GM12878 (cell line): ENCODE data around the gene GABBR2. TPM values are rescaled to one million over a fixed set of nuclear protein-coding genes. Genes with fewer than 3 reads are reported as not detected.

Experiments used
- ATAC-seq: fragments of 200-7000 bp; cut with Tn5 transposase; 3 replicates; pipeline ENCODE4 v1.9.1; 2020; ENCODE audit warnings: mild to moderate bottlenecking, moderate library complexity
- BruUV-seq: library from RNA; stranded (reverse); fragments of 400-500 nt; replicated peaks from 2 replicates; lab custom pipeline; 2021; lab: Mats Ljungman, UMichigan
- CTCF ChIA-PET: fragments of 300-600 bp; sonication (Branson Sonifier 250); formaldehyde crosslinking; extraction: SDS; loops from one replicate; lab custom pipeline; 2021; ENCODE audit warnings: inconsistent platforms; lab: Yijun Ruan, JAX
- POLR2A ChIA-PET: fragments of 350-600 bp; formaldehyde crosslinking; extraction: SDS; loops from one replicate; lab custom pipeline; 2021; ENCODE audit warnings: inconsistent platforms; lab: Charles Lee
- RAD21 ChIA-PET: fragments of 300-600 bp; sonication (Branson Sonifier 250); formaldehyde crosslinking; loops from one replicate; lab custom pipeline; 2023; ENCODE audit warnings: antibody characterized with exemption; ENCODE audit not compliant: unreplicated experiment; lab: Charles Lee
- SMC1A ChIA-PET: fragments of 300-600 bp; sonication (Branson Sonifier 250); formaldehyde crosslinking; loops from one replicate; lab custom pipeline; 2023; ENCODE audit not compliant: unreplicated experiment, uncharacterized antibody; lab: Charles Lee
- DNase-seq: peaks from one replicate; pipeline ENCODE4 v3.0.0-alpha.2; 2011; ENCODE audit warnings: low read depth, low spot score
- FAIRE-seq: peaks from 3 replicates; lab custom pipeline; 2011; peaks lifted over from hg19 to GRCh38; lab: Jason Lieb, UNC
- H2AFZ ChIP-seq: 2 replicates; pipeline ENCODE4 v1.6.0; 2011; ENCODE audit warnings: low read depth, low read length, control low read depth; ENCODE audit not compliant: control insufficient read depth
- H3K27ac ChIP-seq: 2 replicates; pipeline ENCODE4 v1.5.1; 2011; ENCODE audit warnings: control low read depth; ENCODE audit not compliant: control insufficient read depth, insufficient read depth
- H3K27me3 ChIP-seq, 2 experiments: replicated peaks in 1 of 2; 2 replicates each; pipeline versions ENCODE4 v1.6.0 to v1.6.1; 2011; ENCODE audit warnings: low read length in 1 of 2; ENCODE audit not compliant: control insufficient read depth in 2 of 2, insufficient read depth in 2 of 2
- H3K36me3 ChIP-seq, 2 experiments: 2 replicates each; pipeline ENCODE4 v1.5.1; 2011; ENCODE audit warnings: low read length in 1 of 2; ENCODE audit not compliant: control insufficient read depth in 2 of 2, insufficient read depth in 2 of 2
- H3K4me1 ChIP-seq: 2 replicates; pipeline ENCODE4 v1.6.1; 2011; ENCODE audit warnings: mild to moderate bottlenecking, low read length, moderate library complexity, mixed read lengths; ENCODE audit not compliant: control insufficient read depth, insufficient read depth
- H3K4me2 ChIP-seq: 2 replicates; pipeline ENCODE4 v1.6.0; 2011; ENCODE audit warnings: control low read depth; ENCODE audit not compliant: control insufficient read depth, insufficient read depth
- H3K4me3 ChIP-seq: fragments of 200-600 bp; sonication (generic); 2 replicates; pipeline ENCODE4 v1.5.1; 2016
- H3K79me2 ChIP-seq: 2 replicates; pipeline ENCODE4 v1.6.0; 2011; ENCODE audit warnings: low read length; ENCODE audit not compliant: control insufficient read depth, insufficient read depth
- H3K9ac ChIP-seq: 2 replicates; pipeline ENCODE4 v1.8.0; 2011; ENCODE audit warnings: low read length, control low read depth, mixed read lengths; ENCODE audit not compliant: control insufficient read depth, insufficient read depth
- H3K9me3 ChIP-seq: replicated peaks from 3 replicates; pipeline ENCODE4 v1.5.1; 2011; ENCODE audit warnings: mild to moderate bottlenecking, low read length; ENCODE audit not compliant: control insufficient read depth, insufficient read depth
- H4K20me1 ChIP-seq: 2 replicates; pipeline ENCODE4 v1.6.0; 2011; ENCODE audit not compliant: control insufficient read depth, insufficient read depth
- BMI1 ChIP-seq: fragments of 450-650 bp; IDR thresholded peaks from 2 replicates; pipeline ENCODE4 v1.6.1; 2016; ENCODE audit warnings: mild to moderate bottlenecking, moderate library complexity, borderline replicate concordance
- CHD4 ChIP-seq: fragments of 200-600 bp; sonication (generic); IDR thresholded peaks from 2 replicates; pipeline ENCODE4 v1.6.1; 2016; ENCODE audit warnings: mild to moderate bottlenecking
- EP300 ChIP-seq, 2 experiments: fragments of 150-350 bp in 1 of 2; IDR thresholded peaks; 2 replicates each; pipeline ENCODE4 v1.6.1; 2011 to 2012; ENCODE audit warnings: low read depth in 2 of 2, low read length in 2 of 2, borderline replicate concordance in 1 of 2, improper control_type of control experiment in 1 of 2, inconsistent platforms in 1 of 2; ENCODE audit not compliant: control insufficient read depth in 1 of 2
- MYB ChIP-seq: fragments of 150-350 bp; IDR thresholded peaks from 2 replicates; pipeline ENCODE4 v1.6.1; 2014; ENCODE audit warnings: mild to moderate bottlenecking, low read depth, low read length, borderline replicate concordance
- NBN ChIP-seq: fragments of 450-650 bp; IDR thresholded peaks from 2 replicates; pipeline ENCODE4 v1.6.1; 2016
- NFYA ChIP-seq: IDR thresholded peaks from 2 replicates; pipeline ENCODE4 v1.6.1; 2011; ENCODE audit warnings: low read depth, mild to moderate bottlenecking, low read length, improper control_type of control experiment, borderline replicate concordance
- TARDBP ChIP-seq: IDR thresholded peaks from 2 replicates; pipeline ENCODE4 v1.6.1; 2016; ENCODE audit warnings: borderline replicate concordance
- WRNIP1 ChIP-seq: IDR thresholded peaks from 2 replicates; pipeline ENCODE4 v1.6.1; 2011; ENCODE audit warnings: low read depth, low read length, improper control_type of control experiment, borderline replicate concordance
- WGBS: methylation state at CpG from one replicate; pipeline ENCODE4 v1.1.6; 2016; ENCODE audit warnings: low lambda C conversion rate; ENCODE audit not compliant: insufficient replicate concordance, insufficient coverage; ENCODE audit errors: missing lambda C conversion rate; 5-methylcytosine and 5-hydroxymethylcytosine counted together
- in situ Hi-C: fragments of 300-500 bp; cut with MboI; formaldehyde crosslinking; loops from 9 replicates; pipeline ENCODE4 v1.14.3; 2018; ENCODE audit warnings: mixed read lengths
- intact Hi-C: fragments of 100-400 bp; cut with micrococcal nuclease; formaldehyde crosslinking; loops from one replicate; pipeline ENCODE4 v1.14.2; 2022; ENCODE audit not compliant: unreplicated experiment
- polyA plus RNA-seq, 11 experiments: library from polyadenylated mRNA; depleted of rRNA in 4 of 11; unstranded in 6 of 11; stranded (reverse) in 5 of 11; fragments of >200 nt; fragmentation: Nextera tagmentation in 4 of 11; fragmentation: Illumina TruSeq in 1 of 11; extraction: Ambion mirVana in 4 of 11; extraction: Trizol in 1 of 11; gene quantifications; 1 replicate in 1 of 11; 2 replicates in 10 of 11; pipeline versions ENCODE4 v1.2.1 to v1.2.3, GENCODE V29; 2011 to 2016; ENCODE audit warnings: inconsistent platforms in 2 of 11, missing spikeins in 2 of 11, low read depth in 1 of 11
- total RNA-seq, 4 experiments: library from RNA; depleted of rRNA in 3 of 4; stranded (reverse); fragments of >200 nt in 3 of 4; fragmentation: Illumina TruSeq in 1 of 4; extraction: Trizol in 1 of 4; gene quantifications; 2 replicates each; pipeline versions ENCODE4 v1.2.1 to v1.2.3, GENCODE V29; 2013 to 2021
- TF ChIP-seq, protein P1 (sequence below), 3 experiments: IDR thresholded peaks in 2 of 3; conservative IDR thresholded peaks in 1 of 3; 2 replicates each; pipeline ENCODE4 v1.5.1; 2011; ENCODE audit warnings: low read depth in 3 of 3, low read length in 3 of 3, mild to moderate bottlenecking in 3 of 3, control low read depth in 2 of 3, moderate library complexity in 2 of 3, inconsistent platforms in 1 of 3, mixed read lengths in 1 of 3; ENCODE audit not compliant: control insufficient read depth in 2 of 3, insufficient read depth in 1 of 3; ENCODE audit errors: extremely low read depth in 1 of 3
- TF ChIP-seq, protein P2 (sequence below): fragments of 450-650 bp; conservative IDR thresholded peaks from 2 replicates; pipeline ENCODE4 v1.6.1; 2017; ENCODE audit warnings: mild to moderate bottlenecking, moderate library complexity
- TF ChIP-seq, protein P3 (sequence below): fragments of 450-650 bp; IDR thresholded peaks from 2 replicates; pipeline ENCODE4 v1.6.1; 2017; ENCODE audit warnings: mild to moderate bottlenecking, moderate library complexity
- TF ChIP-seq, protein P4 (sequence below): fragments of 450-650 bp; formaldehyde crosslinking; IDR thresholded peaks from 2 replicates; pipeline ENCODE4 v1.5.0; 2022; ENCODE audit warnings: mild to moderate bottlenecking, missing genetic modification characterization

GABBR2 gene
- total and polyA plus RNA-seq, 10 of the 15 experiments (the other 5 are each of a cell fraction or from before 2014, with no cell fraction given), result 0.02 to 2.2 (median 0.06) TPM; not detected in 2

DNA sequence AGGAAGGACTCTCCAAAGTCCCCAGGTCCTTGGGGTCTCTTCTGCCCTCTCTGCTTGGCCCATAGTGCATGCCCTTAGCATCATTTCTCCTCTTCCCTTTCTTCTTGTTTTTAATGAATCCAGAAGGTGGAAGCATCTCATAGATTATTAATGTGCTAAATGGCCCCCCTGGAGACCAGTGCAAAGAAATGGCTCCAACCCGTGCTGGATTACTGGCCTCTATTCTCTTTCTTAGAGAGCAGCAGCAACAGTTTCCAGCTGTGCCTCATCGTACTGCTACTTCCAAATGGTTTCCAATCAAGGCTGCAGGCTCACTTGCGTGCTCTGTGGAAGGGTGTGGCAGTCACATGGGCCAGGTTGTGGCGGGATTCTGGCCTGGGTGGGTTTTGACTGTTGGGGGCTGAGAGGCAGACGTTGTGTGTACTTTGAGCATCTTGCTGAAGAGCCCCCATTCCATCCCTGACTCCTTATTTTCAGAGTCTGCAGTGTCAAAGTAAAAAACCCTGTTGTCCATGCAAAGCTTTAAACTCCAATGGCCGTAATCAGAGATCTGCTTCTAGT, 139.7 kb downstream of the GABBR2 start:
- Histone ChIP-seq H3K4me2 (no peak overlapping the region), H3K9ac (no peak overlapping the region), H3K4me1 (peaks cover 3% of the 10 kb centered on the region; the same call in 1 of the 2 replicates), H3K4me3 (no peak overlapping the region), H4K20me1 (no peaks in the 10 kb centered on the region), H3K27ac (no peak overlapping the region), H2AFZ (no peak overlapping the region), H3K9me3 (no peaks in the 10 kb centered on the region), H3K79me2 (no peaks in the 10 kb centered on the region), H3K27me3 (no peaks in the 10 kb centered on the region), H3K36me3 (no peaks in the 10 kb centered on the region)
- BruUV-seq, result no TSS peak
- no peak for DNase-seq
- in situ Hi-C loops, result no loop called here
- POLR2A ChIA-PET, result no interaction called here
- ATAC-seq, result no peak
- RAD21 ChIA-PET, result no interaction called here
- SMC1A ChIA-PET, result no interaction called here
- WGBS, result 53% methylated on average over 6 of the region's 6 CpGs
- no peak for FAIRE-seq
- CTCF ChIA-PET, result no interaction called here
- intact Hi-C loops, result no loop called here
- no peak for TF ChIP-seq BMI1
- TF ChIP-seq TARDBP, result no peak
- TF ChIP-seq EP300 (IDR thresholded peaks at IDR 0.05; ENCODE audit: borderline replicate concordance in 1 of 2, control insufficient read depth in 1 of 2, low read depth in 2 of 2, low read length in 2 of 2), result no peak
- TF ChIP-seq, protein P1, sequence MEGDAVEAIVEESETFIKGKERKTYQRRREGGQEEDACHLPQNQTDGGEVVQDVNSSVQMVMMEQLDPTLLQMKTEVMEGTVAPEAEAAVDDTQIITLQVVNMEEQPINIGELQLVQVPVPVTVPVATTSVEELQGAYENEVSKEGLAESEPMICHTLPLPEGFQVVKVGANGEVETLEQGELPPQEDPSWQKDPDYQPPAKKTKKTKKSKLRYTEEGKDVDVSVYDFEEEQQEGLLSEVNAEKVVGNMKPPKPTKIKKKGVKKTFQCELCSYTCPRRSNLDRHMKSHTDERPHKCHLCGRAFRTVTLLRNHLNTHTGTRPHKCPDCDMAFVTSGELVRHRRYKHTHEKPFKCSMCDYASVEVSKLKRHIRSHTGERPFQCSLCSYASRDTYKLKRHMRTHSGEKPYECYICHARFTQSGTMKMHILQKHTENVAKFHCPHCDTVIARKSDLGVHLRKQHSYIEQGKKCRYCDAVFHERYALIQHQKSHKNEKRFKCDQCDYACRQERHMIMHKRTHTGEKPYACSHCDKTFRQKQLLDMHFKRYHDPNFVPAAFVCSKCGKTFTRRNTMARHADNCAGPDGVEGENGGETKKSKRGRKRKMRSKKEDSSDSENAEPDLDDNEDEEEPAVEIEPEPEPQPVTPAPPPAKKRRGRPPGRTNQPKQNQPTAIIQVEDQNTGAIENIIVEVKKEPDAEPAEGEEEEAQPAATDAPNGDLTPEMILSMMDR (IDR thresholded peaks at IDR 0.05 in 2 of 3, conservative IDR thresholded peaks at IDR 0.05 in 1 of 3; ENCODE audit: control insufficient read depth in 2 of 3, extremely low read depth in 1 of 3, insufficient read depth in 1 of 3, low read depth in 3 of 3, low read length in 3 of 3), result no peak
- TF ChIP-seq CHD4, result no peak
- TF ChIP-seq NFYA, result no peak
- TF ChIP-seq, protein P2, sequence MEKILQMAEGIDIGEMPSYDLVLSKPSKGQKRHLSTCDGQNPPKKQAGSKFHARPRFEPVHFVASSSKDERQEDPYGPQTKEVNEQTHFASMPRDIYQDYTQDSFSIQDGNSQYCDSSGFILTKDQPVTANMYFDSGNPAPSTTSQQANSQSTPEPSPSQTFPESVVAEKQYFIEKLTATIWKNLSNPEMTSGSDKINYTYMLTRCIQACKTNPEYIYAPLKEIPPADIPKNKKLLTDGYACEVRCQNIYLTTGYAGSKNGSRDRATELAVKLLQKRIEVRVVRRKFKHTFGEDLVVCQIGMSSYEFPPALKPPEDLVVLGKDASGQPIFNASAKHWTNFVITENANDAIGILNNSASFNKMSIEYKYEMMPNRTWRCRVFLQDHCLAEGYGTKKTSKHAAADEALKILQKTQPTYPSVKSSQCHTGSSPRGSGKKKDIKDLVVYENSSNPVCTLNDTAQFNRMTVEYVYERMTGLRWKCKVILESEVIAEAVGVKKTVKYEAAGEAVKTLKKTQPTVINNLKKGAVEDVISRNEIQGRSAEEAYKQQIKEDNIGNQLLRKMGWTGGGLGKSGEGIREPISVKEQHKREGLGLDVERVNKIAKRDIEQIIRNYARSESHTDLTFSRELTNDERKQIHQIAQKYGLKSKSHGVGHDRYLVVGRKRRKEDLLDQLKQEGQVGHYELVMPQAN, result no peak
- TF ChIP-seq MYB, result no peak
- no peak for TF ChIP-seq NBN
- TF ChIP-seq, protein P3, sequence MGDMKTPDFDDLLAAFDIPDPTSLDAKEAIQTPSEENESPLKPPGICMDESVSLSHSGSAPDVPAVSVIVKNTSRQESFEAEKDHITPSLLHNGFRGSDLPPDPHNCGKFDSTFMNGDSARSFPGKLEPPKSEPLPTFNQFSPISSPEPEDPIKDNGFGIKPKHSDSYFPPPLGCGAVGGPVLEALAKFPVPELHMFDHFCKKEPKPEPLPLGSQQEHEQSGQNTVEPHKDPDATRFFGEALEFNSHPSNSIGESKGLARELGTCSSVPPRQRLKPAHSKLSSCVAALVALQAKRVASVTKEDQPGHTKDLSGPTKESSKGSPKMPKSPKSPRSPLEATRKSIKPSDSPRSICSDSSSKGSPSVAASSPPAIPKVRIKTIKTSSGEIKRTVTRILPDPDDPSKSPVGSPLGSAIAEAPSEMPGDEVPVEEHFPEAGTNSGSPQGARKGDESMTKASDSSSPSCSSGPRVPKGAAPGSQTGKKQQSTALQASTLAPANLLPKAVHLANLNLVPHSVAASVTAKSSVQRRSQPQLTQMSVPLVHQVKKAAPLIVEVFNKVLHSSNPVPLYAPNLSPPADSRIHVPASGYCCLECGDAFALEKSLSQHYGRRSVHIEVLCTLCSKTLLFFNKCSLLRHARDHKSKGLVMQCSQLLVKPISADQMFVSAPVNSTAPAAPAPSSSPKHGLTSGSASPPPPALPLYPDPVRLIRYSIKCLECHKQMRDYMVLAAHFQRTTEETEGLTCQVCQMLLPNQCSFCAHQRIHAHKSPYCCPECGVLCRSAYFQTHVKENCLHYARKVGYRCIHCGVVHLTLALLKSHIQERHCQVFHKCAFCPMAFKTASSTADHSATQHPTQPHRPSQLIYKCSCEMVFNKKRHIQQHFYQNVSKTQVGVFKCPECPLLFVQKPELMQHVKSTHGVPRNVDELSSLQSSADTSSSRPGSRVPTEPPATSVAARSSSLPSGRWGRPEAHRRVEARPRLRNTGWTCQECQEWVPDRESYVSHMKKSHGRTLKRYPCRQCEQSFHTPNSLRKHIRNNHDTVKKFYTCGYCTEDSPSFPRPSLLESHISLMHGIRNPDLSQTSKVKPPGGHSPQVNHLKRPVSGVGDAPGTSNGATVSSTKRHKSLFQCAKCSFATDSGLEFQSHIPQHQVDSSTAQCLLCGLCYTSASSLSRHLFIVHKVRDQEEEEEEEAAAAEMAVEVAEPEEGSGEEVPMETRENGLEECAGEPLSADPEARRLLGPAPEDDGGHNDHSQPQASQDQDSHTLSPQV, result no peak
- TF ChIP-seq WRNIP1, result no peak
- TF ChIP-seq, protein P4, sequence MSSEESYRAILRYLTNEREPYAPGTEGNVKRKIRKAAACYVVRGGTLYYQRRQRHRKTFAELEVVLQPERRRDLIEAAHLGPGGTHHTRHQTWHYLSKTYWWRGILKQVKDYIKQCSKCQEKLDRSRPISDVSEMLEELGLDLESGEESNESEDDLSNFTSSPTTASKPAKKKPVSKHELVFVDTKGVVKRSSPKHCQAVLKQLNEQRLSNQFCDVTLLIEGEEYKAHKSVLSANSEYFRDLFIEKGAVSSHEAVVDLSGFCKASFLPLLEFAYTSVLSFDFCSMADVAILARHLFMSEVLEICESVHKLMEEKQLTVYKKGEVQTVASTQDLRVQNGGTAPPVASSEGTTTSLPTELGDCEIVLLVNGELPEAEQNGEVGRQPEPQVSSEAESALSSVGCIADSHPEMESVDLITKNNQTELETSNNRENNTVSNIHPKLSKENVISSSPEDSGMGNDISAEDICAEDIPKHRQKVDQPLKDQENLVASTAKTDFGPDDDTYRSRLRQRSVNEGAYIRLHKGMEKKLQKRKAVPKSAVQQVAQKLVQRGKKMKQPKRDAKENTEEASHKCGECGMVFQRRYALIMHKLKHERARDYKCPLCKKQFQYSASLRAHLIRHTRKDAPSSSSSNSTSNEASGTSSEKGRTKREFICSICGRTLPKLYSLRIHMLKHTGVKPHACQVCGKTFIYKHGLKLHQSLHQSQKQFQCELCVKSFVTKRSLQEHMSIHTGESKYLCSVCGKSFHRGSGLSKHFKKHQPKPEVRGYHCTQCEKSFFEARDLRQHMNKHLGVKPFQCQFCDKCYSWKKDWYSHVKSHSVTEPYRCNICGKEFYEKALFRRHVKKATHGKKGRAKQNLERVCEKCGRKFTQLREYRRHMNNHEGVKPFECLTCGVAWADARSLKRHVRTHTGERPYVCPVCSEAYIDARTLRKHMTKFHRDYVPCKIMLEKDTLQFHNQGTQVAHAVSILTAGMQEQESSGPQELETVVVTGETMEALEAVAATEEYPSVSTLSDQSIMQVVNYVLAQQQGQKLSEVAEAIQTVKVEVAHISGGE (CRISPR knock-in tag), result no peak
